T-helper 1 cell treated with Interleukin-12 subunit alpha and Interleukin-12 subunit beta and Interleukin-4 antibody, amounts not matched to agents 30 μg/mL and 1 μg/mL, for 36 hours (primary cell): ENCODE results near the gene LHFPL6.
"Not testable (repeated sequence)": the region's sequence is repeated elsewhere in the genome, so short reads cannot be mapped to it uniquely, and the experiment has no call there.

Experiments
- H3K27ac Mint-ChIP-seq: one replicate; pipeline ENCODE4 v1.8.0; 2021; ENCODE audit warnings: mild to moderate bottlenecking, mixed read lengths
- H3K27me3 Mint-ChIP-seq: one replicate; pipeline ENCODE4 v1.8.0; 2021; ENCODE audit warnings: low read depth, mixed read lengths
- H3K36me3 Mint-ChIP-seq: one replicate; pipeline ENCODE4 v1.8.0; 2021; ENCODE audit warnings: low read depth, mixed read lengths
- H3K4me1 Mint-ChIP-seq: one replicate; pipeline ENCODE4 v1.8.0; 2021; ENCODE audit warnings: low read depth, mixed read lengths
- H3K4me3 Mint-ChIP-seq: one replicate; pipeline ENCODE4 v1.8.0; 2021; ENCODE audit warnings: mild to moderate bottlenecking, moderate library complexity, mixed read lengths
- H3K9me3 Mint-ChIP-seq: one replicate; pipeline ENCODE4 v1.8.0; 2021; ENCODE audit warnings: mixed read lengths

The LHFPL6 gene

DNA sequence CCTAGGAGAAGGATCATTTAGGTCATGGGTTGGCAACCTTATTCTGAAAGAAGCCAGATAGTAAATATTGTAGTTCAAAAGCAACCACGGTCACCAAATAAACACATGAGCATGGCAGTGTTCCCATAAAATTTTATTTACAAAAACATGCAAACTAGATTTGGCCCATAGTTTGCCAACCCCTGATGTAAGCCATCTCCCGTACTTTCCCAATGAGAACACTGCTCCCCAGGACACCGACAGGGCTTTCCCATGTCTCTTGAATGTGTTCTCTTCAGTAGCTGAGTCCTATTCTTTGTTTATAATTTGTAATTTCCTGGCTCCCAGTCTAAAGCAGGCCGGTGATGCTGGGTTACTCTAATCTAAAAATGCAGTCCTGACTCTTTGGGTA is 239.6 kb downstream of the LHFPL6 start:
- Mint-ChIP-seq H3K4me1 (no peaks in the 10 kb centered on the region), H3K4me3 (no peak overlapping the region), H3K36me3 (no peaks in the 10 kb centered on the region), H3K27ac (no peak overlapping the region), H3K9me3 (no peaks in the 10 kb centered on the region), H3K27me3 (no peaks in the 10 kb centered on the region)

DNA sequence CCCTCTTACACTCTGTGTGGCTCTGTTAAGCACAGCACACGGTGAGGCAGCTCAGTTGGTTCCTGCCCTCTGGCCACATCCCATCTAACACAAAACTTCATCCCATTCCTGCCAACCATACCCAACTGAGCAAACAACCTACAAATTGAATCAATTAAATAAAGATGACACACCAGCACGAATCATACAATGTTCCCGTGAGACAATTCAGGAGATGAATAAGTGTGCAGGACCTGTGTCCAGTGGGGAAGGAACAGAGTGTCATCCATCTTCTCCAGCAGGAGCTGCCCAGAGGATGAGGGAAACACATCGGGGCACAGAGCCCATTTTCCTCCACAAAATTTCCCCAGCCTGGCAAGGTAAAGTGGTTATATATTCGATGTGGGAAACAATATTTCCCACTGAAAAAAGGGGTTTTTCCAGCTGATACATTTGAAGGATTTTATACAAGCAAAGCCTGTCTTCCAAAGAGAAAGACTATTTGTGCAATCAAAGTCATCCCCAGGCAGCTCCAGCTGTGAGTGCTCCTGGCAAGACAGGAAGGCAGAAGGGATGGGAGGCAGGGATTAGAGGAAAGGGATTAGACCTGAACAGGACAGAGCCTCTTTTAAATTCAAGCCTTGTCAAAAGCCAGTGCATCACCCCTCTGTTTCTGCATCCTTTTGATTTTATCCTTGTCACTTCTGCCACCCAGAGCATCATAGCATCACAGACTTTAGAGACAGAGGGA is 240.2 kb downstream of the LHFPL6 start:
- Mint-ChIP-seq H3K4me1 (no peaks in the 10 kb centered on the region), H3K36me3 (no peaks in the 10 kb centered on the region), H3K27me3 (no peaks in the 10 kb centered on the region), H3K9me3 (no peaks in the 10 kb centered on the region), H3K27ac (no peak overlapping the region), H3K4me3 (no peak overlapping the region)

DNA sequence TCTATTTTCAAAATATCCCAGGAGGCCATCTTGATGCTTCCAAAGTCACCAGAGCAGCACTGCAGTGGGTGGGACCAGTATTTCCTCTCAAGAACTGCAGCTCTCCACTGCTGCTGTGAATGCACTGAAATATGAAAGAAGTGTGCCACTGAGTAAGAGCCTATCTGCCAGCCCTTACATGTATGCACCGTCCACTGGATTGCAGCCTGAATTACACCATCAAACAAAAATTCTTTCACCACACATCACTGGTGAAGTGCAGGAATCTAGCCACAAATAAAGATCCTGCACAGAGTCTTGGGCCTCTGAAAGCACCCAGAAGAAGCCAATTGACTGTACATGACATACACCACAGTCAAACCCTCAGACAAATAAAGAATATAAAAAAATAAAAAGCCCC is 249.0 kb downstream of the LHFPL6 start:
- H3K36me3 Mint-ChIP-seq, result no peaks in the 10 kb centered on the region
- H3K27me3 Mint-ChIP-seq, result peaks cover 8% of the 10 kb centered on the region
- no peak overlapping the region for H3K27ac Mint-ChIP-seq
- no peak overlapping the region for H3K4me3 Mint-ChIP-seq
- no peaks in the 10 kb centered on the region for H3K4me1 Mint-ChIP-seq
- H3K9me3 Mint-ChIP-seq, result no peaks in the 10 kb centered on the region

DNA sequence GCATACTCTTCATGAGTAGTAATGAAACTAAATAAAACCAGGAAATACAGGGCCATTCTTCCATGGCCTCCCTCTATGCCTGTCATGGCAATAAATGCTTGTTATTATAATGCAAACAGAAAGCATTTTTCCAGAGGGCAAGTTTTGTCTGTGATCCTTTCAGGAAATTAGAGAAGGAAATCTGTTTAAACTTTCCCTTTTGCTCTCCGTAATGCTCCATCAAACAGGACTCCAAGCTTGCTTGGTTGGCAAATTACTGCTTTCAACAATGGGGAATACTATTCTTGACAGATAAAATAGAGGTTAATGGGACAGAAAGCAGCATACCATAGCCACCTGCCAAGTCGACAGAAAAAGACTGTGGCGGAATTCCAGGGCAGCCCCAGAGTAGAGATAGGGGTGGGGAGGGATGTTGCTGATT is 252.5 kb downstream of the LHFPL6 start:
- Mint-ChIP-seq H3K27me3 (peaks cover 6% of the 10 kb centered on the region), H3K36me3 (no peaks in the 10 kb centered on the region), H3K4me1 (no peaks in the 10 kb centered on the region), H3K27ac (no peak overlapping the region), H3K9me3 (no peaks in the 10 kb centered on the region), H3K4me3 (no peak overlapping the region)

DNA sequence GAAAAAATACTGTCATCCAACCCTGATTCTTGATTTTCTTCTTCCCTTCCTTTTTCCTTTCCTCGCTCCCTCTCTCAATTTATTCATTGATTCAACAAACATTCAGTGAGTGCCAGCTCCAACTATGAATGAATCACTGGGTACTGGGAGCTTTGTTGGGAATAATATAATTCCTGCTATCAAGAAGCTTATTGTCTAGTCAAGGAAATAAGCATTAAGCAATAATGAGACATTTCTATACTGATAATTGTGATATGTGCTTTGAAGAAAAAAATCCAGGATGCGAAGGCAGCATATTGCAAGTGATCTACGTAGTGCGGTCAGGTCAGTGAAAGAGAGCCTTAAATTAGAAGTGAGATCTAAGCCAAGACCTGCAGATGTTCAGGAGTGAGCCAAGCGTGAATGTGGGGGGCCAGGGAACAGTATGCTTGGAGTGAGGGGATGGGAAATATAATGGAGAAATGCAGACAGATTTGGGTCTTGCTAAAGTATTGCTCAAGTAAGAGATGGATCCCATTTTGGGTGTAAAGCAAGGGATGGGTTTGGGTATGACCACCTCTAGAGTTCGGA is 253.5 kb downstream of the LHFPL6 start:
- Mint-ChIP-seq H3K27me3 (peaks cover 3% of the 10 kb centered on the region), H3K27ac (no peak overlapping the region), H3K4me1 (no peaks in the 10 kb centered on the region), H3K4me3 (no peak overlapping the region), H3K9me3 (no peaks in the 10 kb centered on the region), H3K36me3 (no peaks in the 10 kb centered on the region)

DNA sequence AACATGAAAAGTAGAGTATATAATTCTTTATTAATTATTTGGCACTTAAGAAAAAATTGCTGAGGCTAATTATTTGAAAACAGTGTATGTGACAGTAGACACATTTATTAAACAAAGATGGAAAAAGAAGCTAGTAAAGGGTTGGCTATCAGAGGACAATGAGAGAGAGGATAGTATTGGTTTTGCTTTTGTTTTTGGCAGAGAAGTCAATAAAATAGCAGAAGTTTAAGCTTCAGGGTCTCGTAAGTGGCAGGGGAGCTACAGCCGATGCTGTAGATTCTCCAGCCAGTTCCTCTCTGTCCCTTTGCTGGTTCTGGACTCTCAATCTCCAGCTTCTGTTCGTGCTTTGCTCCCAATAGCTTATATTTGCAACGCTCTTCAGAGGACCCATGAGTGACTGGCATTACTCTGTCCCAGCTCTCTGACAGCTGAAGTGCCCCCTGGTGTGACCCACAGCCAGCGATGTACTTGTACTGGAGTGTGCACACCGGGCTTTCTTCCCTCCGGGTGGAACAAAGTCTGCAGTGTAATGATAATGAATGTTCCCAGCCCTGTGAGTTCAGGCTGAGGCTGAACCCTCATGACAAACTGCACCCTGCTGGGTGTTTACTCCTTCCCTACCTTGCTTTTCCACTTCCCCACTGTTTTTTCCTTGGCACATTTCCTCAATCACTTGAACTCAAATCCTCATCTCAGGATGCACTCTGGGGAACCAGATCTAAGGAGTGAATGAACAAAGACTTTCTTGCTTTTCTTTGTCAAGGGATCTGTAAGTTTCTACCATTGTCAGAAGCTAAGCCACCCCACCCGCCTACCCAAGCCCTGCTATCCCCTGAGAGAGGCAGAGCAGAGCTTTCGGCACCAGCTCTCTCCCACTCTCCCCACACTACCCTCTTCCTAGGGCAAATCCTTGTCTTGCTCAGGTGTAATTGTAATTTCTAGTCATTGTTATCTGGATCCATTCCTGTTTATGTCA is 254.8 kb downstream of the LHFPL6 start:
- H3K36me3 Mint-ChIP-seq, result no peaks in the 10 kb centered on the region
- peaks cover 3% of the 10 kb centered on the region for H3K27me3 Mint-ChIP-seq
- no peak overlapping the region for H3K27ac Mint-ChIP-seq
- no peak overlapping the region for H3K4me3 Mint-ChIP-seq
- no peaks in the 10 kb centered on the region for H3K4me1 Mint-ChIP-seq
- no peaks in the 10 kb centered on the region for H3K9me3 Mint-ChIP-seq

DNA sequence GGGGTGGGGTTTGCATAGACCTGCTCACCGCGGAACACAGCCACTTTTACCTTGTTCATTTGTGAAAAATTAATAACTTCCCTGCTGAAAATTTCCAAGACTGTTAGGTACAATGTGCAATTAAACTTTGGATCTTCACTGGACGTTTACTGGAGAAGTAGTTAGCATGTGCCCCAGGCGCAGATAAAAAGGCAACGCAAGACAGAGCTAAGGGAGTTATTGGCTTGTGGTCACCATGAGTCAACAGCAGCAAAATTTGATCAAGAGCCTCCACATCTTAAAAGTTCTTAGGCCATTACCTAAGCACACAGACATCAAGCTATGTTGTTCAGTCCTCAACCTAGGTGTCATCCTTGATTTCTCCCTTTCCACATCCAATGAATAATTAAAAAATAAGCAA is 257.0 kb downstream of the LHFPL6 start:
- Mint-ChIP-seq H3K4me3 (no peak overlapping the region), H3K27ac (no peak overlapping the region), H3K27me3 (peaks cover 3% of the 10 kb centered on the region), H3K36me3 (no peaks in the 10 kb centered on the region), H3K9me3 (no peaks in the 10 kb centered on the region), H3K4me1 (no peaks in the 10 kb centered on the region)

DNA sequence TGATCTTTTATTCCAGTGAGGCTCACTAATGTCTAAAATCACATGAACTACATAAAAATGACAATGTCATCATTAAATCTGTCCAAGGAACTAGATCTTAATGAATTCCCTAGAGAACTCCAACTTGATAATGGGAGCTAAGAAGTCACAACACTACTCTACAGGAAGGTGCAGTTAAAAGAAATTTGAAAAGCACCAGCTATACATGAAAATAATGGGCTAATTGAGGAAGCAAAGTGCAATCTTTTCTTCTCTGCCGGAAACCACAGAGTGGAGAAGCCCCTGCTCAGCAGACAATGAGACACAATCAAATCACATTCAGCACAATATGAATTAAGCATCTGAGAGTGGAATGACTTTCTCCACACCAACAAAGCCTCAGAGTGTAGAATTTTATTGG is 261.7 kb downstream of the LHFPL6 start:
- H3K4me3 Mint-ChIP-seq, result no peak overlapping the region
- no peaks in the 10 kb centered on the region for H3K36me3 Mint-ChIP-seq
- H3K27me3 Mint-ChIP-seq, result no peaks in the 10 kb centered on the region
- H3K4me1 Mint-ChIP-seq, result no peaks in the 10 kb centered on the region
- no peak overlapping the region for H3K27ac Mint-ChIP-seq
- H3K9me3 Mint-ChIP-seq, result no peaks in the 10 kb centered on the region

DNA sequence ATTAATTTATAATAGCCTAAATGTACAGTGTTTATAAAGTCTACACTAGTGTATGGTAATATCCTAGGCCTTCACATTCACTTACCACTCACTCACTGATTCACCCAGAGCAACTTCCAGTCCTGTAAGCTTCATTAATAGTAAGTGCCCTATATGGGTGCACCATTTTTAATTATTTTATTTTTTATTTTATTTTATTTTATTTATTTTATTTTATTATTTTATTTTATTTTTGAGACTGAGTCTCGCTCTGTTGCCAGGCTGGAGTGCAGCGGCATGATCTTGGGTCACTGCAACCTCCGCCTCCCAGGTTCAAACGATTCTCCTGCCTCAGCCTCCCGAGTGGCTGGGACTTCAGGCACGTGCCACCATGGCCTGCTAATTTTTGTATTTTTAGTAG is 264.9 kb downstream of the LHFPL6 start:
- H3K4me3 Mint-ChIP-seq, H3K36me3 Mint-ChIP-seq, H3K27me3 Mint-ChIP-seq, H3K9me3 Mint-ChIP-seq, H3K4me1 Mint-ChIP-seq, H3K27ac Mint-ChIP-seq: not testable (repeated sequence)

DNA sequence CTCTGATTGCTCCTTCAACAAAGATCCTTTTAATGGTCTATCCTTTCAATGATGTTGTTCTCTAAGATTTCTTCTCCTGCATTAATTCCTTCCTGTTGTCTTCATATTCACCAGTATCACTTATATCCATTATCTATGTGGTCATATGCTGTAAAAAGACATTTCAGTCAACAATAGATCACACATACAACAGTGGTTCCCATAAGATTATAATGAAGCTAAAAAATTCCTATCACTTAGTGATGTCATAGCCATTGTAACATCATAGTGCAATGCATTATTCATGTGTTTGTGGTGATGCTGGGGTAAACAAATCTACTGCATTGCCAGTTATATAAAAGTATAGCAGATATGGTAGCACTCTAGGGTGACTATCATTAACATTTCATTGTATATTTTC is 266.1 kb downstream of the LHFPL6 start:
- Mint-ChIP-seq H3K9me3 (no peaks in the 10 kb centered on the region), H3K27me3 (no peaks in the 10 kb centered on the region), H3K36me3 (no peaks in the 10 kb centered on the region), H3K27ac (no peak overlapping the region), H3K4me1 (no peaks in the 10 kb centered on the region), H3K4me3 (no peak overlapping the region)

DNA sequence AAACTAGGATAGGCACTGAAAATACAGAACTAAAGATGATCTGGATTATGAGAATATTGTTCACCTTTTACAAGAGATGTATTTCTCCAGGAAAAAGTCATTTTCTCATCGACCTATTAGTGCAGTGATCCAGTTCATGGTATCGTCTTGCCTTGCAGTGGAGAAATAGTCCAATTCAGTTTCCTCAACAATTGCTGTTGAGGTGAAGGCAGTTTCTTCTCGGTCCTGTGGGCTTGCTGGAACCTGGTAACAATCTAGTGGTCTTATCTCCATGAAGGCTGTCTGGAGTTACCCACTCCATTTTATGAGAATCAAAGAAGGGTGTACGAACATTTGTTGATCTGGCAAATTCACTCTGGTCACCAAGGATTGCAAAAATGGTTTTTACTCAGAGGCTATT is 266.8 kb downstream of the LHFPL6 start:
- no peak overlapping the region for H3K4me3 Mint-ChIP-seq
- no peaks in the 10 kb centered on the region for H3K9me3 Mint-ChIP-seq
- no peak overlapping the region for H3K27ac Mint-ChIP-seq
- H3K36me3 Mint-ChIP-seq, result no peaks in the 10 kb centered on the region
- H3K4me1 Mint-ChIP-seq, result no peaks in the 10 kb centered on the region
- H3K27me3 Mint-ChIP-seq, result no peaks in the 10 kb centered on the region

DNA sequence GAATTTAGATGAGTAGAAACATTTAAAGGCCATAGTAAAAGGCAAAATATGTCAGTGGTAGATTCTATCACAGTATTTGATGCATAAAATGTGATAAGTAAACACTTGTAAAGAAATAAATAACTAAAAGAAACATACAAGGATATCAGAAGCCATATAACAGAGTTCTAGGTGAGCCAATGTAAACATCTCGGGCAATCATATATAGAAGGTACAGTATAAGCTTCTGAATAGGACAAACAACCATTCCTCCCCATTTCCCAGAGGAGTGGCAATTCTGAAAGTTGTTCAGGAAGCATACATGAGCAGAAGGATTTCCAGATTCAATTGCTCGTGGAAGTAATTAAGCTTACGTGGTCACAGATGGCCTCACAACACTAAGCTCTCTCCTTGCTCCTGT is 267.3 kb downstream of the LHFPL6 start:
- H3K9me3 Mint-ChIP-seq, result peaks cover 1% of the 10 kb centered on the region
- no peaks in the 10 kb centered on the region for H3K27me3 Mint-ChIP-seq
- H3K27ac Mint-ChIP-seq, result no peak overlapping the region
- H3K36me3 Mint-ChIP-seq, result no peaks in the 10 kb centered on the region
- H3K4me3 Mint-ChIP-seq, result no peak overlapping the region
- no peaks in the 10 kb centered on the region for H3K4me1 Mint-ChIP-seq

DNA sequence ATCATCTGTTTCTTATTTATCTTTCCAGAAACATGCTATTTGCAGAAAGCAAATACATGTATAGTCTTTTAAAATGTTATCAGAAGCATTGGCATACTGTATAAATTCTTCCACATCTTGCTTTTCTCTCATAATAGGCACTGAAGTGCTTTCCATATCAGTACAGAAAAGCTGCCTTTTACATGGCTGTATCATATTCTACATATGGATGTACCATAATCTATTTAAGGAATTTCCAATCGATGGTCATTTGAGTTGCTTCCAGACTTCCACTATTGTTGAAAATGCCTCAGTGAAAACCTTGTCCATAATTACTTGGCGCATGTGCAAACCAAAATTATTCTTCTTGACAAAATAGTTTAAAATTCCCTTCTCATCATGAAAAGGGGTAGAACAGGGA is 272.5 kb downstream of the LHFPL6 start:
- H3K27ac Mint-ChIP-seq, result no peak overlapping the region
- peaks cover 4% of the 10 kb centered on the region for H3K9me3 Mint-ChIP-seq
- no peaks in the 10 kb centered on the region for H3K36me3 Mint-ChIP-seq
- H3K4me1 Mint-ChIP-seq, result no peaks in the 10 kb centered on the region
- no peaks in the 10 kb centered on the region for H3K27me3 Mint-ChIP-seq
- no peak overlapping the region for H3K4me3 Mint-ChIP-seq

DNA sequence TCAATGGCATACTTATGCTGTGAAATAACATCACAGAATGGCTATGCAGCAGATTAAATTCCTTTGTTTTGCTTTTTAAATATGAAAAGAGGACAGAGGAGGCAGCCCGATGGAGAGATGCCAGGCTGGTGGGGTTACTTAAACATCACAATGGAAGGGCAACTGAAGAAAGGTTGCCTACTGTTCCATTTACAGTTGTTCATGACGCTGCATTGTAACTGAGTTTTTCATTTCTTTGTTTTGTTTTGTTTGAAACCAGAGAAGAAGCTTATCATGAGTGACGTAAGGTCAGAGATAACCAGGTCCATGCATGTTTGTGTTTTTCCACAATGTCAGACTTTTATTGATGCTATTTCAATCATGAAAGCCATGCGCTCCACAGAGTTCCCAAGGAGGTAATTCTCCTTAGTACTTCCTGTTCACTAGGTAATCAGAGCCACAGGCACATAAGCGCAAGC is 273.8 kb downstream of the LHFPL6 start:
- Mint-ChIP-seq H3K4me1 (no peaks in the 10 kb centered on the region), H3K27me3 (no peaks in the 10 kb centered on the region), H3K36me3 (no peaks in the 10 kb centered on the region), H3K27ac (no peak overlapping the region), H3K4me3 (no peak overlapping the region), H3K9me3 (peaks cover 4% of the 10 kb centered on the region)

DNA sequence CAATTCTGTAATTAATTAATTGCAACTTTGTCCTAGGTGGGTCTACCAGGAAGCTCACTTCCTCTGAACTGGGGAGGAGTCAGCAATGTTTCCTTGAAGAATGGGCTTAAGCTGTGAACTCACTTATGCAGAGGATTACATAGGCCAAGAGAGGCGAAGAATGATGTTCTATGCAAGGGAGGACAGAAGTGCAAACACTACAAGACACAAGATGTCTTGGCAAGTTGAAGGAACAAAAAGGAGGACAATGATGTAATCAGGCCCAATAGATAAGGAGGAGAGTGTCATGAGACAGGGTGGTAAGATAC is 275.9 kb downstream of the LHFPL6 start:
- Mint-ChIP-seq H3K36me3 (no peaks in the 10 kb centered on the region), H3K4me1 (no peaks in the 10 kb centered on the region), H3K9me3 (peaks cover 4% of the 10 kb centered on the region), H3K27me3 (no peaks in the 10 kb centered on the region), H3K4me3 (no peak overlapping the region), H3K27ac (no peak overlapping the region)
